Measurements from ENCODE around the gene ABCA5. TPM values are rescaled to one million over a fixed set of nuclear protein-coding genes. Genes with fewer than 3 reads are reported as not detected.
"Not testable (repeated sequence)": the region's sequence is repeated elsewhere in the genome, so short reads cannot be mapped to it uniquely, and the experiment has no call there.

The ABCA5 gene
- total RNA-seq, 1 donor from 2014 or later, result 11.4 TPM

GRCh38 chr17:69320908-69321238 is 6.1 kb downstream of the ABCA5 start:
- no peak for DNase-seq (ENCODE audit: low spot score)
- Mint-ChIP-seq H3K4me1 (ENCODE audit: low read depth) (peaks cover 8% of the 10 kb centered on the region), H3K27me3 (ENCODE audit: low read depth) (peaks cover 2% of the 10 kb centered on the region), H3K9me3 (no peaks in the 10 kb centered on the region), H3K4me3 (ENCODE audit: low read depth) (no peak overlapping the region), H3K27ac (no peak overlapping the region), H3K36me3 (ENCODE audit: low read depth) (no peaks in the 10 kb centered on the region)
- intact Hi-C loops (cut with micrococcal nuclease), result no loop called here

- Mint-ChIP-seq H3K4me3 (ENCODE audit: low read depth) (no peak overlapping the region), H3K27ac (no peak overlapping the region), H3K27me3 (ENCODE audit: low read depth) (no peaks in the 10 kb centered on the region), H3K4me1 (ENCODE audit: low read depth) (peaks cover 4% of the 10 kb centered on the region), H3K36me3 (ENCODE audit: low read depth) (no peaks in the 10 kb centered on the region), H3K9me3 (no peaks in the 10 kb centered on the region)
- intact Hi-C loops (cut with micrococcal nuclease), result no loop called here
- no peak for DNase-seq (ENCODE audit: low spot score)
Measured at GRCh38 chr17:69320210-69320907, 6.6 kb downstream of the ABCA5 start.

- DNase-seq (ENCODE audit: low spot score), result no peak
- Mint-ChIP-seq H3K4me1 (ENCODE audit: low read depth) (no peaks in the 10 kb centered on the region), H3K4me3 (ENCODE audit: low read depth) (no peak overlapping the region), H3K36me3 (ENCODE audit: low read depth) (no peaks in the 10 kb centered on the region), H3K9me3 (no peaks in the 10 kb centered on the region), H3K27me3 (ENCODE audit: low read depth) (no peaks in the 10 kb centered on the region), H3K27ac (no peak overlapping the region)
- intact Hi-C loops (cut with micrococcal nuclease), result no loop called here
Measured at GRCh38 chr17:69317625-69318024, 9.3 kb downstream of the ABCA5 start.

- no peaks in the 10 kb centered on the region for H3K9me3 Mint-ChIP-seq
- no peak for DNase-seq (ENCODE audit: low spot score)
- no peak overlapping the region for H3K4me3 Mint-ChIP-seq (ENCODE audit: low read depth)
- intact Hi-C loops (cut with micrococcal nuclease), result no loop called here
- no peaks in the 10 kb centered on the region for H3K36me3 Mint-ChIP-seq (ENCODE audit: low read depth)
- no peaks in the 10 kb centered on the region for H3K4me1 Mint-ChIP-seq (ENCODE audit: low read depth)
- H3K27ac Mint-ChIP-seq, result no peak overlapping the region
- no peaks in the 10 kb centered on the region for H3K27me3 Mint-ChIP-seq (ENCODE audit: low read depth)
Measured at GRCh38 chr17:69314246-69315065, 12.5 kb downstream of the ABCA5 start.

GRCh38 chr17:69305177-69305576 is 21.8 kb downstream of the ABCA5 start:
- Mint-ChIP-seq H3K27me3 (ENCODE audit: low read depth) (no peaks in the 10 kb centered on the region), H3K4me1 (ENCODE audit: low read depth) (no peaks in the 10 kb centered on the region), H3K4me3 (ENCODE audit: low read depth) (no peak overlapping the region), H3K27ac (no peak overlapping the region), H3K36me3 (ENCODE audit: low read depth) (no peaks in the 10 kb centered on the region), H3K9me3 (no peaks in the 10 kb centered on the region)
- no peak for DNase-seq (ENCODE audit: low spot score)
- intact Hi-C loops (cut with micrococcal nuclease), result no loop called here

- Mint-ChIP-seq H3K36me3 (ENCODE audit: low read depth) (peaks cover 2% of the 10 kb centered on the region), H3K4me3 (ENCODE audit: low read depth) (no peak overlapping the region), H3K27me3 (ENCODE audit: low read depth) (no peaks in the 10 kb centered on the region), H3K9me3 (no peaks in the 10 kb centered on the region), H3K27ac (no peak overlapping the region), H3K4me1 (ENCODE audit: low read depth) (no peaks in the 10 kb centered on the region)
- DNase-seq (ENCODE audit: low spot score), result no peak
- intact Hi-C loops (cut with micrococcal nuclease), result no loop called here
Measured at GRCh38 chr17:69302682-69303081, 24.3 kb downstream of the ABCA5 start.

- H3K27ac Mint-ChIP-seq, result no peak overlapping the region
- peaks cover 5% of the 10 kb centered on the region for H3K36me3 Mint-ChIP-seq (ENCODE audit: low read depth)
- DNase-seq (ENCODE audit: low spot score), result no peak
- no peaks in the 10 kb centered on the region for H3K4me1 Mint-ChIP-seq (ENCODE audit: low read depth)
- intact Hi-C loops (cut with micrococcal nuclease), result no loop called here
- H3K4me3 Mint-ChIP-seq (ENCODE audit: low read depth), result no peak overlapping the region
- H3K9me3 Mint-ChIP-seq, result no peaks in the 10 kb centered on the region
- no peaks in the 10 kb centered on the region for H3K27me3 Mint-ChIP-seq (ENCODE audit: low read depth)
Measured at GRCh38 chr17:69300222-69300621, 26.7 kb downstream of the ABCA5 start.

- H3K27ac Mint-ChIP-seq; H3K4me3 Mint-ChIP-seq (ENCODE audit: low read depth); intact Hi-C loops (cut with micrococcal nuclease); DNase-seq (ENCODE audit: low spot score); H3K36me3 Mint-ChIP-seq (ENCODE audit: low read depth); H3K27me3 Mint-ChIP-seq (ENCODE audit: low read depth); H3K9me3 Mint-ChIP-seq; H3K4me1 Mint-ChIP-seq (ENCODE audit: low read depth): not testable (repeated sequence)
Measured at GRCh38 chr17:69298120-69298722, 28.7 kb downstream of the ABCA5 start.

- peaks cover 18% of the 10 kb centered on the region for H3K36me3 Mint-ChIP-seq (ENCODE audit: low read depth)
Measured at GRCh38 chr17:69287168-69287567, 39.8 kb downstream of the ABCA5 start.

GRCh38 chr17:69286257-69286656 is 40.7 kb downstream of the ABCA5 start:
- H3K27ac Mint-ChIP-seq, result no peak overlapping the region
- no peaks in the 10 kb centered on the region for H3K4me1 Mint-ChIP-seq (ENCODE audit: low read depth)
- H3K4me3 Mint-ChIP-seq (ENCODE audit: low read depth), result no peak overlapping the region
- intact Hi-C loops (cut with micrococcal nuclease), result no loop called here
- peaks cover 23% of the 10 kb centered on the region for H3K36me3 Mint-ChIP-seq (ENCODE audit: low read depth)
- DNase-seq (ENCODE audit: low spot score), result no peak
- no peaks in the 10 kb centered on the region for H3K27me3 Mint-ChIP-seq (ENCODE audit: low read depth)
- no peaks in the 10 kb centered on the region for H3K9me3 Mint-ChIP-seq

More at GRCh38 chr17:69287168-69287567, 39.8 kb downstream of the ABCA5 start:
- no peak overlapping the region for H3K27ac Mint-ChIP-seq
- H3K4me1 Mint-ChIP-seq (ENCODE audit: low read depth), result no peaks in the 10 kb centered on the region
- no peak overlapping the region for H3K4me3 Mint-ChIP-seq (ENCODE audit: low read depth)
- DNase-seq (ENCODE audit: low spot score), result no peak
- H3K9me3 Mint-ChIP-seq, result no peaks in the 10 kb centered on the region
- no peaks in the 10 kb centered on the region for H3K27me3 Mint-ChIP-seq (ENCODE audit: low read depth)
- intact Hi-C loops (cut with micrococcal nuclease), result no loop called here

- no peak for DNase-seq (ENCODE audit: low spot score)
- Mint-ChIP-seq H3K27ac (no peak overlapping the region), H3K9me3 (no peaks in the 10 kb centered on the region), H3K4me3 (ENCODE audit: low read depth) (no peak overlapping the region), H3K36me3 (ENCODE audit: low read depth) (peaks cover 23% of the 10 kb centered on the region), H3K27me3 (ENCODE audit: low read depth) (no peaks in the 10 kb centered on the region), H3K4me1 (ENCODE audit: low read depth) (no peaks in the 10 kb centered on the region)
- intact Hi-C loops (cut with micrococcal nuclease), result no loop called here
Measured at GRCh38 chr17:69284646-69285045, 42.3 kb downstream of the ABCA5 start.

GRCh38 chr17:69282002-69282401 is 44.9 kb downstream of the ABCA5 start:
- Mint-ChIP-seq H3K36me3 (ENCODE audit: low read depth) (peaks cover 15% of the 10 kb centered on the region), H3K27me3 (ENCODE audit: low read depth) (no peaks in the 10 kb centered on the region), H3K9me3 (no peaks in the 10 kb centered on the region), H3K27ac (no peak overlapping the region), H3K4me1 (ENCODE audit: low read depth) (no peaks in the 10 kb centered on the region), H3K4me3 (ENCODE audit: low read depth) (no peak overlapping the region)
- no peak for DNase-seq (ENCODE audit: low spot score)
- intact Hi-C loops (cut with micrococcal nuclease), result no loop called here

GRCh38 chr17:69276279-69276678 is 50.7 kb downstream of the ABCA5 start:
- H3K36me3 Mint-ChIP-seq (ENCODE audit: low read depth); H3K4me1 Mint-ChIP-seq (ENCODE audit: low read depth); H3K9me3 Mint-ChIP-seq; H3K27me3 Mint-ChIP-seq (ENCODE audit: low read depth); DNase-seq (ENCODE audit: low spot score); H3K27ac Mint-ChIP-seq; H3K4me3 Mint-ChIP-seq (ENCODE audit: low read depth); intact Hi-C loops (cut with micrococcal nuclease): not testable (repeated sequence)

Data from activated T-helper 2 cell treated with anti-CD3 and anti-CD28 coated beads, Interferon-gamma antibody, Interleukin-2, Interleukin-4, amounts not matched to agents 10 μg/mL and 5 μg/mL and 100 μg/mL, durations not matched to agents 14 hours and 24 hours and 36 hours (primary cell).